Ishikawa (cell line): ENCODE data around the gene ACTR3.

Experiments
- CEBPB ChIP-seq: IDR thresholded peaks from 2 replicates; pipeline ENCODE4 v1.6.1; 2012
- CREB1 ChIP-seq: IDR thresholded peaks from 2 replicates; pipeline ENCODE4 v1.6.1; 2012; ENCODE audit warnings: low read depth
- EGR1 ChIP-seq: IDR thresholded peaks from 2 replicates; pipeline ENCODE4 v1.6.1; 2012
- EP300 ChIP-seq: IDR thresholded peaks from 2 replicates; pipeline ENCODE4 v1.6.1; 2012; ENCODE audit warnings: borderline replicate concordance
- FOXM1 ChIP-seq: IDR thresholded peaks from 2 replicates; pipeline ENCODE4 v1.6.1; 2012; ENCODE audit warnings: low read depth, borderline replicate concordance
- NFIC ChIP-seq: IDR thresholded peaks from 2 replicates; pipeline ENCODE4 v1.6.1; 2012
- RAD21 ChIP-seq: IDR thresholded peaks from 2 replicates; pipeline ENCODE4 v1.6.1; 2012; ENCODE audit warnings: low read depth
- REST ChIP-seq: IDR thresholded peaks from 2 replicates; pipeline ENCODE4 v1.6.1; 2012; ENCODE audit warnings: low read depth, mild to moderate bottlenecking
- TAF1 ChIP-seq: IDR thresholded peaks from 2 replicates; pipeline ENCODE4 v1.6.1; 2012; ENCODE audit warnings: low read depth, mild to moderate bottlenecking
- TCF12 ChIP-seq: IDR thresholded peaks from 2 replicates; pipeline ENCODE4 v1.6.1; 2012; ENCODE audit warnings: low read depth
- TEAD4 ChIP-seq: IDR thresholded peaks from 2 replicates; pipeline ENCODE4 v1.6.1; 2012
- YY1 ChIP-seq: IDR thresholded peaks from 2 replicates; pipeline ENCODE4 v1.6.1; 2012; ENCODE audit warnings: low read depth
- ZBTB7A ChIP-seq: IDR thresholded peaks from 2 replicates; pipeline ENCODE4 v1.6.1; 2012; ENCODE audit warnings: low read depth
- TF ChIP-seq, protein P1 (sequence below): IDR thresholded peaks from 2 replicates; pipeline ENCODE4 v1.6.1; 2012
- TF ChIP-seq, protein P2 (sequence below): IDR thresholded peaks from 2 replicates; pipeline ENCODE4 v1.6.1; 2012

ACTR3 gene

GRCh38 chr2:113854208-113854607 is 35.7 kb upstream of the ACTR3 start:
- TF ChIP-seq REST (no peak), CREB1 (no peak), NFIC (no peak), TAF1 (no peak), TCF12 (no peak), FOXM1 (no peak), EP300 (no peak), CEBPB (no peak), EGR1 (no peak), ZBTB7A (no peak), TEAD4 (no peak), RAD21 (no peak), YY1 (no peak)
- TF ChIP-seq, protein P1, sequence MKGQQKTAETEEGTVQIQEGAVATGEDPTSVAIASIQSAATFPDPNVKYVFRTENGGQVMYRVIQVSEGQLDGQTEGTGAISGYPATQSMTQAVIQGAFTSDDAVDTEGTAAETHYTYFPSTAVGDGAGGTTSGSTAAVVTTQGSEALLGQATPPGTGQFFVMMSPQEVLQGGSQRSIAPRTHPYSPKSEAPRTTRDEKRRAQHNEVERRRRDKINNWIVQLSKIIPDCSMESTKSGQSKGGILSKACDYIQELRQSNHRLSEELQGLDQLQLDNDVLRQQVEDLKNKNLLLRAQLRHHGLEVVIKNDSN: no peak
- TF ChIP-seq, protein P2, sequence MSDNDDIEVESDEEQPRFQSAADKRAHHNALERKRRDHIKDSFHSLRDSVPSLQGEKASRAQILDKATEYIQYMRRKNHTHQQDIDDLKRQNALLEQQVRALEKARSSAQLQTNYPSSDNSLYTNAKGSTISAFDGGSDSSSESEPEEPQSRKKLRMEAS: no peak

GRCh38 chr2:113854970-113855740 is 34.7 kb upstream of the ACTR3 start:
- no peak for TF ChIP-seq EP300
- no peak for TF ChIP-seq TAF1
- TF ChIP-seq, protein P2: no peak
- TF ChIP-seq YY1: no peak
- no peak for TF ChIP-seq ZBTB7A
- no peak for TF ChIP-seq CREB1
- TF ChIP-seq EGR1: no peak
- no peak for TF ChIP-seq TCF12
- no peak for TF ChIP-seq REST
- no peak for TF ChIP-seq RAD21
- TF ChIP-seq, protein P1: no peak

- no peak for TF ChIP-seq ZBTB7A
These were observed 32.4 kb upstream of the ACTR3 start for GRCh38 chr2:113857464-113857863.

DNA sequence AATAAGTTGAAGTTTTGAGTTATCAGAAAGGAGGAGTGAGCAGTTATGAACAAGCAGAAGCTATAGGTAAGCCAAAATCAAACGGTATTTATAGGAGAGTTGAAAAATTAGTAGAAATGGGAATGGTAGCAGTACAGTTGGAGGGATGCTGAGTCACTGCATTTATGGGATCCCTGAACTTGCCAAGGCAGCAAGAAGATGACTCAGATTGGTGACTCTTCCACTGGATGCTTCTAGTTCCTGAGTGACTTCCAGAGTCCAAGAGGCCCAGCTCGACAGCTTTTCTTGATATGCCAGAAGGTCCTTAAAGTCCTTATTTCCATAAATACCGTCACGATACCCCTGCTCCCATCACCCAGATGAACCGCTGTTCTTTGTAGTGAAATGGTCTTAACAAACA is 31.1 kb upstream of the ACTR3 start:
- TF ChIP-seq FOXM1 (no peak), ZBTB7A (no peak), RAD21 (no peak), TEAD4 (no peak), REST (no peak), EGR1 (no peak), NFIC (no peak), TCF12 (no peak), EP300 (no peak), CREB1 (no peak), YY1 (no peak), CEBPB (no peak), TAF1 (no peak)
- TF ChIP-seq, protein P2: no peak
- TF ChIP-seq, protein P1: no peak
